NB4 (cell line): ENCODE measurements around the gene KAT6B.

ENCODE experiments used
- MYC ChIP-seq: IDR thresholded peaks from 2 replicates; pipeline ENCODE4 v1.6.1; 2011; ENCODE audit warnings: low read depth, low read length
- POLR2A ChIP-seq: IDR thresholded peaks from 2 replicates; pipeline ENCODE4 v1.6.1; 2011; ENCODE audit warnings: mild to moderate bottlenecking; ENCODE audit not compliant: insufficient read length; ENCODE audit errors: extremely low read depth
- TF ChIP-seq, protein P1 (sequence below): IDR thresholded peaks from one replicate; pipeline ENCODE4 v1.5.1; 2012; ENCODE audit warnings: low read depth, low read length
- TF ChIP-seq, protein P2 (sequence below): IDR thresholded peaks from 2 replicates; pipeline ENCODE4 v1.6.1; 2011; ENCODE audit warnings: low read depth, low read length

DNA sequence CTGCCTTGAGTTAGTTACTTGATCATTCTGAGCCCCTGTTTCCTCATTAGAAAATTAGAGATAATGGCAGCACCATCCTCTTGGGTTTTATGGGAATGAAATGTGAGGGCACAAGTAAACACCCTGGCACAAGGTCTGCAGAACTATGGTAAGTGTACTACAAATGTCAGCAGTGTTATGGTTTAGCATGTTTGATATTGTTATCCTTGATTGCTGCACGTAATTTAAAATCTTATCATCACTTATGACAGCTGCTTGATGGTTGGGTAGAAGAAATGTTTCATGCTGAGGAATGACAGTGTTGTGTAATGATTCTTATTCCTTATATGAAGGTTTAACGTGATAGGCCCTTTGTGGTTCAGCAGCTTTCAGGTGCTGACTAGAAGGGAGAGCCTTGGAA is 134.3 kb downstream of the KAT6B start:
- TF ChIP-seq, protein P1, sequence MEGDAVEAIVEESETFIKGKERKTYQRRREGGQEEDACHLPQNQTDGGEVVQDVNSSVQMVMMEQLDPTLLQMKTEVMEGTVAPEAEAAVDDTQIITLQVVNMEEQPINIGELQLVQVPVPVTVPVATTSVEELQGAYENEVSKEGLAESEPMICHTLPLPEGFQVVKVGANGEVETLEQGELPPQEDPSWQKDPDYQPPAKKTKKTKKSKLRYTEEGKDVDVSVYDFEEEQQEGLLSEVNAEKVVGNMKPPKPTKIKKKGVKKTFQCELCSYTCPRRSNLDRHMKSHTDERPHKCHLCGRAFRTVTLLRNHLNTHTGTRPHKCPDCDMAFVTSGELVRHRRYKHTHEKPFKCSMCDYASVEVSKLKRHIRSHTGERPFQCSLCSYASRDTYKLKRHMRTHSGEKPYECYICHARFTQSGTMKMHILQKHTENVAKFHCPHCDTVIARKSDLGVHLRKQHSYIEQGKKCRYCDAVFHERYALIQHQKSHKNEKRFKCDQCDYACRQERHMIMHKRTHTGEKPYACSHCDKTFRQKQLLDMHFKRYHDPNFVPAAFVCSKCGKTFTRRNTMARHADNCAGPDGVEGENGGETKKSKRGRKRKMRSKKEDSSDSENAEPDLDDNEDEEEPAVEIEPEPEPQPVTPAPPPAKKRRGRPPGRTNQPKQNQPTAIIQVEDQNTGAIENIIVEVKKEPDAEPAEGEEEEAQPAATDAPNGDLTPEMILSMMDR = no peak
- TF ChIP-seq, protein P2, sequence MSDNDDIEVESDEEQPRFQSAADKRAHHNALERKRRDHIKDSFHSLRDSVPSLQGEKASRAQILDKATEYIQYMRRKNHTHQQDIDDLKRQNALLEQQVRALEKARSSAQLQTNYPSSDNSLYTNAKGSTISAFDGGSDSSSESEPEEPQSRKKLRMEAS = no peak
- no peak for TF ChIP-seq MYC
- no peak for TF ChIP-seq POLR2A
